ENCODE data around the gene MXI1.

Gene MXI1

GRCh38 chr10:110265573-110266193 is 58.3 kb downstream of the MXI1 start (continued):
- no peak for TF ChIP-seq TSHZ2 (CRISPR knock-in tag; IDR thresholded peaks at IDR 0.05)
- no peak for TF ChIP-seq CREB5 (CRISPR knock-in tag; IDR thresholded peaks at IDR 0.05; ENCODE audit: low read depth)
- TF ChIP-seq ZNF8 (CRISPR knock-in tag; IDR thresholded peaks at IDR 0.05), result no peak
- no peak for TF ChIP-seq ZNF70 (CRISPR knock-in tag; IDR thresholded peaks at IDR 0.05)
- no peak for TF ChIP-seq PPARA (CRISPR knock-in tag; IDR thresholded peaks at IDR 0.05; ENCODE audit: borderline replicate concordance)
- no peak for TF ChIP-seq ZFP30 (CRISPR knock-in tag; IDR thresholded peaks at IDR 0.05)
- TF ChIP-seq OSR1 (CRISPR knock-in tag; IDR thresholded peaks at IDR 0.05), result no peak
- TF ChIP-seq RARB (CRISPR knock-in tag; IDR thresholded peaks at IDR 0.05), result no peak
- TF ChIP-seq BACH2 (CRISPR knock-in tag; IDR thresholded peaks at IDR 0.05; ENCODE audit: borderline replicate concordance), result no peak

GRCh38 chr10:110267276-110267675 is 59.9 kb downstream of the MXI1 start:
- TF ChIP-seq GLIS3 (CRISPR knock-in tag; IDR thresholded peaks at IDR 0.05) (no peak), ZFP30 (CRISPR knock-in tag; IDR thresholded peaks at IDR 0.05) (no peak), ZNF70 (CRISPR knock-in tag; IDR thresholded peaks at IDR 0.05) (no peak), TCF4 (CRISPR knock-in tag; IDR thresholded peaks at IDR 0.05; ENCODE audit: borderline replicate concordance) (no peak), PATZ1 (CRISPR knock-in tag; IDR thresholded peaks at IDR 0.05; ENCODE audit: borderline replicate concordance) (no peak), CSDC2 (CRISPR knock-in tag; IDR thresholded peaks at IDR 0.05) (no peak), RARB (CRISPR knock-in tag; IDR thresholded peaks at IDR 0.05) (no peak), ZFP3 (CRISPR knock-in tag; IDR thresholded peaks at IDR 0.05) (no peak)
- ATAC-seq, result no peak

- TF ChIP-seq ZNF8 (CRISPR knock-in tag; IDR thresholded peaks at IDR 0.05) (no peak), PATZ1 (CRISPR knock-in tag; IDR thresholded peaks at IDR 0.05; ENCODE audit: borderline replicate concordance) (no peak), CSRNP3 (CRISPR knock-in tag; IDR thresholded peaks at IDR 0.05) (no peak), ESRRG (CRISPR knock-in tag; IDR thresholded peaks at IDR 0.05) (no peak), TOX (CRISPR knock-in tag; IDR thresholded peaks at IDR 0.05; ENCODE audit: borderline replicate concordance) (no peak), SNAI2 (CRISPR knock-in tag; IDR thresholded peaks at IDR 0.05) (no peak), ARNTL (CRISPR knock-in tag; IDR thresholded peaks at IDR 0.05; ENCODE audit: borderline replicate concordance, low read depth) (no peak), GLIS3 (CRISPR knock-in tag; IDR thresholded peaks at IDR 0.05) (no peak), TCF4 (CRISPR knock-in tag; IDR thresholded peaks at IDR 0.05; ENCODE audit: borderline replicate concordance) (no peak), CREB5 (CRISPR knock-in tag; IDR thresholded peaks at IDR 0.05; ENCODE audit: low read depth) (no peak), ZC3H10 (CRISPR knock-in tag; IDR thresholded peaks at IDR 0.05) (no peak)
- no peak for ATAC-seq
Observed at GRCh38 chr10:110268442-110268841, 61.0 kb downstream of the MXI1 start.
